T-cell (primary cell): ENCODE results near the gene PARD3. TPM values are rescaled to one million over a fixed set of nuclear protein-coding genes. Genes with fewer than 3 reads are reported as not detected.

Experiments used
- ATAC-seq, 4 experiments: fragments of 200-7000 bp in 3 of 4; fragments of 150-1000 bp in 1 of 4; cut with Tn5 transposase; replicated peaks in 1 of 4; 1 replicate in 3 of 4; 2 replicates in 1 of 4; pipeline ENCODE4 v1.10.0; 2021; ENCODE audit warnings: moderate library complexity in 3 of 4, mild to moderate bottlenecking in 2 of 4, moderate number of reproducible peaks in 1 of 4
- CTCF ChIA-PET, 2 donors: fragments of 300-600 bp; sonication (Branson Sonifier 250); formaldehyde crosslinking; loops; one replicate each; lab custom pipeline; 2022; ENCODE audit warnings: antibody characterized with exemption in 2 of 2; lab: Charles Lee
- POLR2A ChIA-PET, 2 donors: fragments of 300-600 bp; sonication (Branson Sonifier 250); formaldehyde crosslinking; loops; one replicate each; lab custom pipeline; 2022; ENCODE audit warnings: antibody characterized with exemption in 2 of 2; lab: Charles Lee
- DNase-seq, 35 experiments: peaks; one replicate each; pipeline versions ENCODE4 v3.0.0 to v3.0.0-alpha.2; 2013 to 2023
- H3K27ac ChIP-seq: one replicate; pipeline ENCODE4 v1.5.1; 2013; ENCODE audit warnings: low read length
- H3K27me3 ChIP-seq, 2 experiments: replicated peaks in 1 of 2; 1 replicate in 1 of 2; 2 replicates in 1 of 2; pipeline versions ENCODE4 v1.6.1 to v1.7.0; 2013; ENCODE audit warnings: low read length in 1 of 2, mixed read lengths in 1 of 2; ENCODE audit not compliant: control insufficient read depth in 2 of 2, insufficient read depth in 2 of 2; ENCODE audit errors: extremely low read depth in 1 of 2
- H3K36me3 ChIP-seq, 2 donors: 1 replicate in 1 of 2; 2 replicates in 1 of 2; pipeline versions ENCODE4 v1.6.1 to v1.7.0; 2013; ENCODE audit warnings: low read length in 1 of 2; ENCODE audit not compliant: control insufficient read depth in 2 of 2, insufficient read depth in 1 of 2; ENCODE audit errors: extremely low read depth in 1 of 2
- H3K4me1 ChIP-seq, 2 experiments: 1 replicate in 1 of 2; 2 replicates in 1 of 2; pipeline versions ENCODE4 v1.6.1 to v1.7.0; 2013; ENCODE audit warnings: low read length in 2 of 2, mixed read lengths in 1 of 2; ENCODE audit not compliant: insufficient read depth in 2 of 2, control insufficient read depth in 1 of 2; ENCODE audit errors: extremely low read depth in 1 of 2
- H3K4me3 ChIP-seq, 2 donors: 1 replicate in 1 of 2; 2 replicates in 1 of 2; pipeline versions ENCODE4 v1.5.1 to v1.7.0; 2013; ENCODE audit warnings: mild to moderate bottlenecking in 2 of 2, low read length in 1 of 2, moderate library complexity in 1 of 2; ENCODE audit not compliant: control insufficient read depth in 1 of 2; ENCODE audit errors: extremely low read depth in 1 of 2
- H3K9me3 ChIP-seq: 2 replicates; pipeline ENCODE4 v1.7.0; 2013
- H3K27ac Mint-ChIP-seq, 2 donors: one replicate each; pipeline ENCODE4 v1.8.0; 2020 to 2021; ENCODE audit warnings: mild to moderate bottlenecking in 2 of 2, mixed read lengths in 2 of 2
- H3K27me3 Mint-ChIP-seq, 2 donors: one replicate each; pipeline ENCODE4 v1.8.0; 2021 to 2022; ENCODE audit warnings: mixed read lengths in 2 of 2
- H3K36me3 Mint-ChIP-seq: one replicate; pipeline ENCODE4 v1.8.0; 2021; ENCODE audit warnings: mixed read lengths
- H3K4me1 Mint-ChIP-seq, 3 donors: one replicate each; pipeline ENCODE4 v1.8.0; 2020 to 2022; ENCODE audit warnings: mixed read lengths in 3 of 3, mild to moderate bottlenecking in 1 of 3
- H3K4me3 Mint-ChIP-seq, 3 donors: one replicate each; pipeline ENCODE4 v1.8.0; 2020 to 2022; ENCODE audit warnings: mild to moderate bottlenecking in 3 of 3, mixed read lengths in 3 of 3, moderate library complexity in 3 of 3
- H3K9me3 Mint-ChIP-seq, 3 donors: one replicate each; pipeline ENCODE4 v1.8.0; 2020 to 2022; ENCODE audit warnings: mixed read lengths in 3 of 3
- WGBS: methylation state at CpG from one replicate; pipeline ENCODE4 v1.1.5; 2013; ENCODE audit warnings: missing lambda C conversion rate; ENCODE audit not compliant: insufficient coverage; 5-methylcytosine and 5-hydroxymethylcytosine counted together
- total RNA-seq, 35 experiments: library from RNA in 6 of 35; stranded (reverse) in 6 of 35; fragments of 120-200 nt in 1 of 35; gene quantifications; one replicate each; pipeline versions ENCODE4 v1.2.1 to v1.2.4 and lab custom pipeline; 2013 to 2026

PARD3 gene
- total RNA-seq, 5 donors from 2014 or later (not counting 1 experiment from before 2014, with no cell fraction given): 0.36 to 0.92 (median 0.65) TPM

DNA sequence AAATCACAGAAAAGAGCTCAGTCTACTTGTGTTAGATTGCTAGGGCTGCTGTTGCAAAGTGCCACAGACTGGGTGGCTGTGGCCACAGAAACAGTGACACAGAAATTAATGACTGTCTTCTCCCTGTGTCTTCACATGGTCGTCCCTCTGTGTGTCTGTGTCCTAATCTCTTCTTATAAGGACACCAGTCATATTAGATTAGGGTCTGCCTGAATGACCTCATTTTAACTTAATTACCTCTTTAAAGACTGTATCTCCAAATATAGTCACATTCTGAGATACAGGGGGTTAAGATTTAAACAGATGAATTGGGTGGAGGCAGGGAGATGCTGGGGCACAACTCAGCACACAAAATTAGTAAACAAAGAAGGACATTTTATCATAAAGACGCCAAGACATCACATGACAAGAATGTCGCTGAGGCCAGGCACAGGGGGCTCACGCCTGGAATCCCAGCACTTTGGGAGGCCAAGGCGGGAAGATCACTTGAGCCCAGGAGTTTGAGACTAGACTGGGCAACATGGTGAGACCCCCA lies 23.3 kb upstream of the PARD3 start:
- DNase-seq (no peak), ATAC-seq (no peak)
- H3K36me3 Mint-ChIP-seq: no peaks in the 10 kb centered on the region
- no peaks in the 10 kb centered on the region for H3K36me3 ChIP-seq
- no peaks in the 10 kb centered on the region for H3K4me1 ChIP-seq
- H3K9me3 ChIP-seq: no peaks in the 10 kb centered on the region
- no peak overlapping the region for H3K4me3 Mint-ChIP-seq
- H3K27me3 ChIP-seq: peaks cover 0 to 9% of the 10 kb centered on the region in 2 experiments
- ChIA-PET CTCF (no interaction called here), POLR2A (no interaction called here)
- peaks cover 9 to 10% of the 10 kb centered on the region in 2 donors for H3K27me3 Mint-ChIP-seq
- no CpG with 5 or more reads among the region's 5 CpGs for WGBS
- no peak overlapping the region for H3K27ac ChIP-seq
- H3K27ac Mint-ChIP-seq: no peak overlapping the region
- H3K4me3 ChIP-seq: no peak overlapping the region
- no peaks in the 10 kb centered on the region for H3K9me3 Mint-ChIP-seq
- no peaks in the 10 kb centered on the region for H3K4me1 Mint-ChIP-seq

DNA sequence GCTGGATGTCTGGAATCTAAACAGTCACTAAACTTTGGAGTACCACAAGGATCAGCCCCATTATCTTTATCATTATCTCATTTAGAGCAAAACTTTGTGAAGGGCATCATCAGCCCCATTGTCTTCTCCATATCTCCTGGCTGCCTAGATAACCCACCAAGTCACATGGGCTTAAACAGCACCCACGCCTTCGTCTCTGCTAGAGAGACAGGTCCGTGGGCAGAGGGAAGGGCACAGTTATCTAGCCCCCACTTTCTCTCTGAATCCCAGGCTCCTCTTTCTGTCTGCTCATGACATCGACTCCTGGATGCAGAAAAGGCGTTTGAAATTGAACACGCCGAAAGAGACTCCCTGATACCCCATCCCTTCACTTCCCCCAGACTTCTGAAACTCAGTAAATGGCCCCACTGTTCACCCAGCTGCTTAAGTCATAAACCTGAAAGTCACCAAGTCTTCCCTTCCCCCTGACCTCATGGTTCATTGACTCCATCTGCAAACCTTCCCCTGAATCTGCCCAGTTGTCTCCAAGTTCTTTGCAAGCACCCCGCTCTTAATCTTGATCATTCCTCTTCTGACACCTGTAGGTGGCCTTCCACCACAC lies 20.9 kb upstream of the PARD3 start:
- Histone ChIP-seq H3K36me3 (no peaks in the 10 kb centered on the region), H3K27me3 (peaks cover 0 to 9% of the 10 kb centered on the region in 2 experiments), H3K4me3 (no peak overlapping the region), H3K9me3 (no peaks in the 10 kb centered on the region), H3K4me1 (no peaks in the 10 kb centered on the region), H3K27ac (no peak overlapping the region)
- no peaks in the 10 kb centered on the region for H3K36me3 Mint-ChIP-seq
- H3K27me3 Mint-ChIP-seq: no peaks in the 10 kb centered on the region
- POLR2A ChIA-PET: no interaction called here
- DNase-seq (no peak), ATAC-seq (no peak)
- WGBS: 68% methylated on average over 8 of the region's 8 CpGs
- no peak overlapping the region for H3K4me3 Mint-ChIP-seq
- H3K9me3 Mint-ChIP-seq: no peaks in the 10 kb centered on the region
- H3K27ac Mint-ChIP-seq: no peak overlapping the region
- H3K4me1 Mint-ChIP-seq: no peaks in the 10 kb centered on the region
- CTCF ChIA-PET: no interaction called here

DNA sequence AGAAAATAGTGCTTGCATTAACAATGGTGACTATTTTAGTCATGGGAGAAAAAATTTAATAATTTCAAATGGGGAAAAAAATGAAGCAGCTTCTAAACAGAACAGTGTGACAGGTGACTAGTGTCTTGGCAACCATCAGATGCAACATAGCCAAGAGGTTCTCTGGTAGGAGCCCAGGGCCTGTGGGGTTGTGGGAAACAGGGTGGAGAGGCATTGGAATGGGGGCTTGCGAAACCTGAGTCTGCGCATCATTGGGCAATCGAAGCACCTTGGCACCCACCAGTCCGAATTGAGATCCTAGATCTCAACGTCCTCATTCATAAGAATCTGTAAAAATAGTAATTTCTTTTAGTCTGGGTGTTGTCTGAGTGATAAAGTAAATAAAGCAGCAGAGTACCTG lies 19.2 kb upstream of the PARD3 start:
- DNase-seq (no peak), ATAC-seq (no peak)
- 90% methylated on average over 2 of the region's 5 CpGs for WGBS
- Histone ChIP-seq H3K4me1 (peaks cover 2 to 4% of the 10 kb centered on the region in 2 experiments), H3K27me3 (peaks cover 0 to 8% of the 10 kb centered on the region in 2 experiments), H3K4me3 (no peak overlapping the region), H3K9me3 (no peaks in the 10 kb centered on the region), H3K27ac (no peak overlapping the region), H3K36me3 (no peaks in the 10 kb centered on the region)
- H3K9me3 Mint-ChIP-seq: no peaks in the 10 kb centered on the region
- no peaks in the 10 kb centered on the region for H3K36me3 Mint-ChIP-seq
- no peak overlapping the region for H3K27ac Mint-ChIP-seq
- peaks cover 6 to 8% (median 8%) of the 10 kb centered on the region in 3 donors for H3K4me1 Mint-ChIP-seq
- ChIA-PET CTCF (no interaction called here), POLR2A (no interaction called here)
- H3K4me3 Mint-ChIP-seq: no peak overlapping the region
- no peaks in the 10 kb centered on the region for H3K27me3 Mint-ChIP-seq

DNA sequence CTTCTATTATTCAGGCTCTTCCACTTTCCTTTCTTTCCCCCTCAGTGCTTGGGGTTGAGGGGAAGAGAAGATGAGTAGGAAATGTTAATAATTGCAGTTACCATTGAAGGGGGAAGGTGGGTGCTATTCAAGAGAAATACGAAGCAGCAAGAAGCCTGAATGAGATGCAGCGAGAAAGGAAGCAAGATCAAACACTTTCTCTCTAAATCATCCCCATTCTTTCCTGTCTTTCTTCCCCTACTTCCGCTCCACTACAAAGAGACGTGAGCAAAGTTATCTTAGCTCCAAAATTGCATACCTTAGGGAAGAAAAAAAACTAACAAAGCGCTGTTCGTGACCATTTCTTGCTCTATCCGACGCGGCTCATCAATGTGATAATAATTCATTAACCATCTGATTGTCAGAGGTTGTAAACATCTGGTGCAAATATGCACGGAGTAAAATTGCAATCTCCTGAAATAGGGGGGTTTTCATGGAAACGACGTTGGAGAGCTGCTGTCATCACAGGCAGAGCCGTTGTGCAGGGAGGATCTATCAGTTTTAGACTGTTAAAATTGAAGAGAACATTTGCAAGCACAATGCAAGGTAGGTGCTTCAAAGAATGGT lies 15.2 kb upstream of the PARD3 start:
- POLR2A ChIA-PET: no interaction called here
- H3K4me3 ChIP-seq: no peak overlapping the region
- H3K9me3 ChIP-seq: no peaks in the 10 kb centered on the region
- ATAC-seq (no peak), DNase-seq (no peak)
- peaks cover 0 to 8% of the 10 kb centered on the region in 2 experiments for H3K27me3 ChIP-seq
- Mint-ChIP-seq H3K27ac (no peak overlapping the region), H3K4me1 (peaks cover 6 to 9% (median 8%) of the 10 kb centered on the region in 3 donors), H3K27me3 (peaks cover 2 to 6% of the 10 kb centered on the region in 2 donors), H3K4me3 (no peak overlapping the region), H3K9me3 (no peaks in the 10 kb centered on the region), H3K36me3 (no peaks in the 10 kb centered on the region)
- H3K27ac ChIP-seq: no peak overlapping the region
- peaks cover 2 to 4% of the 10 kb centered on the region in 2 experiments for H3K4me1 ChIP-seq
- CTCF ChIA-PET: no interaction called here
- H3K36me3 ChIP-seq: no peaks in the 10 kb centered on the region
- 17% methylated on average over 8 of the region's 13 CpGs for WGBS

DNA sequence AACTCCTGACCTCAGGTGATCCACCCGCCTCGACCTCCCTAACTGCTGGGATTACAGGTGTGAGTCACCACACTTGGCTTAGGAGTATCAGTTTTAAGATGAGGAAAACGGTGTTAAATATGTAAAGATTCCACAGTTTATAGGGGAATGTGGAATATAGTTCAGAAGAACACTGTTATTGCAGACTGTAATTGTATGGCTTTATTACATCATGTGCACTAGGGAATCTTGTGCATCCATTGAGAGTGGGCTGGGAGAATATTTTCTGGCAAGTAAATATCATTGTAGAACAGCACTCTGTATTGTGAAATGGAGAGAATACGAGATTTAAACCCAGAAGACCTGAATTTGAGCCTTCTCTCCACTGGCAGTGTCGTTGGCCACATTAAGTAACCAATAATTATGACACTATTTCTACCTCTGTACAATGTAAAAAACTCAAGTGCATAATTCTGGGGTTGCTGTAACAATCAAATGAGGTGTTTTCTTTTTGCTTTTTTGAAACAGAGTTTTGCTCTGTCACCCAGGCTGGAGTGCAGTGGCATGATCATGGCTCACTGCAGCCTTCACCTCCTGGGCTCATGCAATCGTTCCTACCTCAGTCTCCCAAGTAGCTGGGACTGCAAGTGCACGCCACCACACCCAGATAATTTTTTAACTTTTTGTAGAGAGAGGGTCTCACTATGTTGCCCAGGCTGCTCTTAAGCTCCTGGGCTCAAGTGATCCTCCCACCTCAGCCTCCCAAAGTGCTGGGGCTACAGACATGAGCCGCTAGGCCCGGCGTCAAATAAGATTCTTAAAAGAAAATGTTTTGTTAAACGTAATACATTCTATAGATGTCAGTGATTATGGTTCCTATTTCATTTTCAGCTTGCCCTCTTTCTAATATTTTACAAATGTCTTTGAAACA lies 12.0 kb upstream of the PARD3 start:
- DNase-seq (no peak), ATAC-seq (no peak)
- Histone ChIP-seq H3K27ac (no peak overlapping the region), H3K4me1 (peaks cover 2 to 4% of the 10 kb centered on the region in 2 experiments), H3K9me3 (no peaks in the 10 kb centered on the region), H3K4me3 (no peak overlapping the region), H3K36me3 (no peaks in the 10 kb centered on the region), H3K27me3 (peaks cover 0 to 12% of the 10 kb centered on the region in 2 experiments)
- POLR2A ChIA-PET: no interaction called here
- WGBS: 71% methylated on average over 3 of the region's 11 CpGs
- H3K4me3 Mint-ChIP-seq: no peak overlapping the region
- no peak overlapping the region for H3K27ac Mint-ChIP-seq
- H3K4me1 Mint-ChIP-seq: peaks cover 6 to 9% (median 8%) of the 10 kb centered on the region in 3 donors
- H3K36me3 Mint-ChIP-seq: no peaks in the 10 kb centered on the region
- CTCF ChIA-PET: no interaction called here
- H3K27me3 Mint-ChIP-seq: peaks cover 6 to 11% of the 10 kb centered on the region in 2 donors
- H3K9me3 Mint-ChIP-seq: no peaks in the 10 kb centered on the region

DNA sequence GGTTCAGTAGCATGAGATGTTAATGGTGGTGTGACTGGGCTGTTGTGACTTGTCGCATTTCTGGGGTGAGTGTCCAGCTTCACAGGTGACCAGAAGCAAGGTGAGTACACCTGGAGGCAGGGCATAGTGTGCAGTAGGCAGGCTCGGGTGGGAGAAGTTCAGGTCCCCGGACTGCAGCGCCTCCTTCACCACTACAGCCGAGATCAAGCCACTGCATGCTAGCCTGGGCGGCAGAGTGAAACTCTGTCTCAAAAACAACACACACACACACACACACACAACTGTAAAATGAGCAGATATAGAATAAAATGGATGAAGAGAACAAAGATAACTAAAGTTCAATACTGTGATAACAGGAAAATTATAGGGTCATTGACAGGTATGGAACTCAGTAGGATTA lies 11.1 kb upstream of the PARD3 start:
- Mint-ChIP-seq H3K4me3 (no peak overlapping the region), H3K36me3 (no peaks in the 10 kb centered on the region), H3K4me1 (peaks cover 6 to 9% (median 8%) of the 10 kb centered on the region in 3 donors), H3K27ac (no peak overlapping the region), H3K9me3 (no peaks in the 10 kb centered on the region), H3K27me3 (peaks cover 6 to 11% of the 10 kb centered on the region in 2 donors)
- Histone ChIP-seq H3K4me3 (no peak overlapping the region), H3K36me3 (no peaks in the 10 kb centered on the region), H3K4me1 (peaks cover 2 to 4% of the 10 kb centered on the region in 2 experiments), H3K27me3 (peaks cover 0 to 12% of the 10 kb centered on the region in 2 experiments), H3K9me3 (no peaks in the 10 kb centered on the region), H3K27ac (no peak overlapping the region)
- ATAC-seq: no peak
- WGBS: 100% methylated on average over 1 of the region's 6 CpGs
- ChIA-PET CTCF (no interaction called here), POLR2A (no interaction called here)
- no peak for DNase-seq
